Stimulated activated CD8-positive, alpha-beta memory T cell treated with anti-CD3 and anti-CD28 coated beads, Interleukin-12 subunit alpha, Interleukin-12 subunit beta, amount 100 ng/mL, for 24 hours (primary cell): ENCODE measurements around the gene LBX2.

ENCODE experiments used
- DNase-seq: peaks from one replicate; pipeline ENCODE4 v3.0.0-alpha.2; 2020; ENCODE audit errors: extremely low read depth

Gene LBX2

GRCh38 chr2:74457549-74458131 is 41.8 kb downstream of the LBX2 start:
- peak; percentile 68 for DNase-seq

- no peak for DNase-seq
Measured at GRCh38 chr2:74457129-74457548, 42.3 kb downstream of the LBX2 start.

- DNase-seq: peak; percentile 85
Measured at GRCh38 chr2:74454654-74455511, 44.5 kb downstream of the LBX2 start, which contains the start of gene INO80B. Gene INO80B, plus strand, starts transcription at chr2:74455087. Its CDS starts 30 bp downstream, at chr2:74455117.

DNA sequence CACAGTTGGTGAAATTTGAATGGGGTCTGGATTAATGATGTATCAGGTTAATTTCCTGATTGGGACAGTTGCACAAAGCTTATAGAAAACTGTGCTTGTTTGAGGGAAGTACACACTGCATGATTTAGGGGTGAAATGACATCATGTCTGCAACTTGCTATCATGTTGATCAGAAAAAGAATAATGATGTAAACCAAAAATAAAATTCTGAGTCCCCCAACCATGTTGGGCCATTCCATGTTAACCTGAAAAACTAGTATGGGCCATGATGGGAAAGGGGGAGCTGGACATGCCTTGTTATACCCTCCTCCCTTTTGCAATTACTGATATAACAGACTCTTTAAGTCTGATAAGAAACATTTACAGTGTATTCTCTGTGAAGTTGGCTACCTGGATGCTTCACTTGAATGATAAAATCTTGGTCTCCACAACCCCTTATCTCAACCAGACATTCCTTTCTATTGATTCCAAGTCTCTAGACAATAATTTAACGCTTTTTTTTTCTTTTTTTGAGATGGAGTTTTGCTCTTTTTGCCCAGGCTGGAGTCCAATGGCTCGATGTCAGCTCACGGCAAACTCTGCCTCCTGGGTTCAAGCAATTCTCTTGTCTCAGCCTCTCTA is 48.7 kb downstream of the LBX2 start:
- DNase-seq: no peak

DNA sequence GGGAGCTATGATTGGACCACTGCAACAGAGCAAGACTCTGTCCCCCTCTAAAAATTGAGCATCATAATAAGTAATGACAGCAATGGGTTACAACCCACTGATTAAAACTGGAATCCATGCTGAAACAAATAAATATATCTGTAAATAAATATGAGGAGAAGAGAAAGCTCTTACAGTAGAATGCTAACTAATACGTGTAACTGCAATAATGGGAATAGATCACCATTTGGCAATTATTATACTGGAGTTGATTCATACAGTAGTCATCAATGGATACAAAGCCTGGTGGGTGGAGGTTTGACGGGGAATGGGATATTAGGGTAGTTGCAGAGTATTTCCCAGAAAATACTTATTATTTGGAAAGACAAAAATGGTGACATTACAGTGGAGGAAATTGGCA is 50.6 kb downstream of the LBX2 start:
- no peak for DNase-seq
